Pancreas (tissue), 10 donors: ENCODE measurements around the gene TNPO3. TPM values are rescaled to one million over a fixed set of nuclear protein-coding genes. Genes with fewer than 3 reads are reported as not detected.

Experiments
- ATAC-seq, 4 donors: fragments of 200-7000 bp; cut with Tn5 transposase; one replicate each; pipeline versions ENCODE4 v1.8.0 to v1.9.1; 2020; ENCODE audit warnings: mild to moderate bottlenecking in 4 of 4, moderate library complexity in 4 of 4
- DNase-seq, 6 donors: peaks; one replicate each; pipeline ENCODE4 v3.0.0-alpha.2; 2020
- FAIRE-seq: peaks from 2 replicates; lab custom pipeline; 2012; peaks lifted over from hg19 to GRCh38; lab: Jason Lieb, UNC
- H3K27ac ChIP-seq, 4 donors: fragments of 200-600 bp; sonication (generic); 1 replicate in 3 of 4; 2 replicates in 1 of 4; pipeline versions ENCODE4 v1.5.0 to v1.8.0; 2020
- H3K27me3 ChIP-seq, 4 donors: fragments of 200-600 bp; one replicate each; pipeline ENCODE4 v1.8.0; 2021
- H3K36me3 ChIP-seq, 3 donors: fragments of 200-600 bp; sonication (generic) in 1 of 3; one replicate each; pipeline versions ENCODE4 v1.5.0 to v1.8.0; 2020 to 2021
- H3K4me1 ChIP-seq, 3 donors: fragments of 200-600 bp; one replicate each; pipeline ENCODE4 v1.8.0; 2021
- H3K4me3 ChIP-seq, 4 donors: fragments of 200-600 bp; sonication (generic) in 2 of 4; one replicate each; pipeline versions ENCODE4 v1.5.0 to v1.8.0; 2020 to 2021
- H3K9me3 ChIP-seq, 4 donors: fragments of 200-600 bp; one replicate each; pipeline ENCODE4 v1.8.0; 2021
- WGBS, 2 donors: extraction: QIAGEN DNeasy Blood & Tissue Kit; methylation state at CpG; one replicate each; pipeline ENCODE4 v1.1.7; 2013; 5-methylcytosine and 5-hydroxymethylcytosine counted together
- intact Hi-C, 3 donors: fragments of 100-400 bp; cut with DNase I; formaldehyde crosslinking; loops; one replicate each; pipeline versions ENCODE4 v1.11.1 to v1.14.2; 2022
- polyA plus RNA-seq, 2 donors: library from polyadenylated mRNA; stranded (reverse); fragments of 200-250 nt; gene quantifications; one replicate each; pipeline ENCODE4 v1.2.3, GENCODE V29; 2013
- total RNA-seq, 6 donors: library from RNA; stranded (reverse); fragmentation: NEBNext Ultra II Directional in 4 of 6; extraction: Animal tissue kit (Norgen Biotek cat#: 25700) in 4 of 6; gene quantifications; one replicate each; pipeline versions ENCODE4 v1.2.1 to v1.2.4, GENCODE V29; 2021 to 2023
- TF ChIP-seq, protein P1 (sequence below), 4 donors: fragments of 200-600 bp; sonication (generic) in 3 of 4; IDR thresholded peaks; one replicate each; pipeline versions ENCODE4 v1.5.0 to v1.8.0; 2021; ENCODE audit warnings: antibody characterized with exemption in 4 of 4
- donor health status: healthy with polysubstance abuse.
- donor health status: DM: no; HTN: no; CAD: no; lungs with moderate emphysema.
- donor health status: DM: no; HTN: no; CAD: no.
- donor health status: control.
- donor health status: control.
- donor health status: Bipolar disorder and iron deficiency.
- donor health status: DM: yes; HTN: yes; CAD: no.
- donor health status: DM: no; HTN: no; CAD: no.
- donor health status: DM: no; HTN: no; CAD: no.
- donor health status: DM: yes; HTN: yes; CAD: no.

TNPO3 gene
- total and polyA plus RNA-seq, 8 donors = 6.5 to 20.7 (median 14.6) TPM

DNA sequence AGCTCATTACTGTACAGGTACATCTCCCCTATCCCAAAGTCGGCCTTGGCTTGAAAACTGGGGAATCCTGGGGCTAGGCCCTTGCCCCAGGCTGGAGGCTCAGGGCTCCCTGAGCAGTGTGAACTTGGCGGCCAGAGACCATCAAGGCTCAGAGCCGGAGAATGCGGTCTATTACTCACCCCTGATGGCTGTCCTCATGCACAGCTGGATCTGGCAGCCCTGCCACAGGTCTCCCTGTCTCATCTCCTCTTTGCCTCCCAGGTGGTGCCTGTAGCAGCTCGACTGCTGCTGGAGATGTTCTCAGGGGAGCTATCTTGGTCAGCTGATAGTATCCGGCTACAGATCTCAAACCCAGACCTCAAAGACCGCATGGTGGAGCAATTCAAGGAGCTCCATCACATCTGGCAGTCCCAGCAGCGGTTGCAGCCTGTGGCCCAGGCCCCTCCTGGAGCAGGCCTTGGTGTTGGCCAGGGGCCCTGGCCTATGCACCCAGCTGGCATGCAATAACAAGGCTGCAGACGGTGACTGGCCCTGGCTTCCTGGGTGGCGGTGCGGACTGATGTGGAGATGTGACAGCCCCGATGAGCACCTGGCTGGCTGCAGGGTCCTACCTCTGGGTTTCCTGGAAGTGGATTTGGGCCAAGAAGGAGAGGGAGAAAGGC, 106.5 kb downstream of the TNPO3 start:
- no peaks in the 10 kb centered on the region for H3K27me3 ChIP-seq
- no peak overlapping the region for H3K4me3 ChIP-seq
- intact Hi-C loops = no loop called here
- TF ChIP-seq, protein P1, sequence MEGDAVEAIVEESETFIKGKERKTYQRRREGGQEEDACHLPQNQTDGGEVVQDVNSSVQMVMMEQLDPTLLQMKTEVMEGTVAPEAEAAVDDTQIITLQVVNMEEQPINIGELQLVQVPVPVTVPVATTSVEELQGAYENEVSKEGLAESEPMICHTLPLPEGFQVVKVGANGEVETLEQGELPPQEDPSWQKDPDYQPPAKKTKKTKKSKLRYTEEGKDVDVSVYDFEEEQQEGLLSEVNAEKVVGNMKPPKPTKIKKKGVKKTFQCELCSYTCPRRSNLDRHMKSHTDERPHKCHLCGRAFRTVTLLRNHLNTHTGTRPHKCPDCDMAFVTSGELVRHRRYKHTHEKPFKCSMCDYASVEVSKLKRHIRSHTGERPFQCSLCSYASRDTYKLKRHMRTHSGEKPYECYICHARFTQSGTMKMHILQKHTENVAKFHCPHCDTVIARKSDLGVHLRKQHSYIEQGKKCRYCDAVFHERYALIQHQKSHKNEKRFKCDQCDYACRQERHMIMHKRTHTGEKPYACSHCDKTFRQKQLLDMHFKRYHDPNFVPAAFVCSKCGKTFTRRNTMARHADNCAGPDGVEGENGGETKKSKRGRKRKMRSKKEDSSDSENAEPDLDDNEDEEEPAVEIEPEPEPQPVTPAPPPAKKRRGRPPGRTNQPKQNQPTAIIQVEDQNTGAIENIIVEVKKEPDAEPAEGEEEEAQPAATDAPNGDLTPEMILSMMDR (IDR thresholded peaks at IDR 0.05) = no peak
- no peak overlapping the region for H3K27ac ChIP-seq
- FAIRE-seq (no peak), ATAC-seq (peak in 2 of 4 donors; percentile 17 to 26), DNase-seq (peak in 1 of 6 donors; percentile 68)
- H3K4me1 ChIP-seq = no peaks in the 10 kb centered on the region
- no peaks in the 10 kb centered on the region for H3K9me3 ChIP-seq
- H3K36me3 ChIP-seq = peaks cover 0 to 4% (median 0%) of the 10 kb centered on the region in 3 donors
- 88 to 93% methylated on average over 12 of the region's 12 CpGs for WGBS, 2 donors

DNA sequence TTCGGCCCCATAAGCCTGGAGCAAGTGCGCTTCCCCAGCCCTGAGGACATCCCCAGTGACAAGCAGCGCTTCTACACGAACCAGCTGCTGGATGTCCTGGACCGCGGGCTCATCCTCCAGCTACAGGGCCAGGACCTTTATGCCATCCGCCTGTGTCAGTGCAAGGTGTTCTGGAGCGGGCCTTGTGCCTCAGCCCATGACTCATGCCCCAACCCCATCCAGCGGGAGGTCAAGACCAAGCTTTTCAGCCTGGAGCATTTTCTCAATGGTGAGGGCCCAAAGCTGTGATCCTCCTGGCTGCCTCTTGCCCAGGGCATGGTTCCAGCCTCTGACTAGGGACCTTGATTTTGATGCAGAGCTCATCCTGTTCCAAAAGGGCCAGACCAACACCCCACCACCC, 107.1 kb downstream of the TNPO3 start:
- ATAC-seq (no peak), DNase-seq (no peak), FAIRE-seq (no peak)
- WGBS, 2 donors = 88 to 93% methylated on average over 9 of the region's 9 CpGs
- TF ChIP-seq, protein P1 (IDR thresholded peaks at IDR 0.05) = no peak
- Histone ChIP-seq H3K27me3 (no peaks in the 10 kb centered on the region), H3K4me3 (no peak overlapping the region), H3K36me3 (peaks cover 0 to 4% (median 0%) of the 10 kb centered on the region in 3 donors), H3K9me3 (no peaks in the 10 kb centered on the region), H3K4me1 (no peaks in the 10 kb centered on the region), H3K27ac (no peak overlapping the region)
- intact Hi-C loops = no loop called here

DNA sequence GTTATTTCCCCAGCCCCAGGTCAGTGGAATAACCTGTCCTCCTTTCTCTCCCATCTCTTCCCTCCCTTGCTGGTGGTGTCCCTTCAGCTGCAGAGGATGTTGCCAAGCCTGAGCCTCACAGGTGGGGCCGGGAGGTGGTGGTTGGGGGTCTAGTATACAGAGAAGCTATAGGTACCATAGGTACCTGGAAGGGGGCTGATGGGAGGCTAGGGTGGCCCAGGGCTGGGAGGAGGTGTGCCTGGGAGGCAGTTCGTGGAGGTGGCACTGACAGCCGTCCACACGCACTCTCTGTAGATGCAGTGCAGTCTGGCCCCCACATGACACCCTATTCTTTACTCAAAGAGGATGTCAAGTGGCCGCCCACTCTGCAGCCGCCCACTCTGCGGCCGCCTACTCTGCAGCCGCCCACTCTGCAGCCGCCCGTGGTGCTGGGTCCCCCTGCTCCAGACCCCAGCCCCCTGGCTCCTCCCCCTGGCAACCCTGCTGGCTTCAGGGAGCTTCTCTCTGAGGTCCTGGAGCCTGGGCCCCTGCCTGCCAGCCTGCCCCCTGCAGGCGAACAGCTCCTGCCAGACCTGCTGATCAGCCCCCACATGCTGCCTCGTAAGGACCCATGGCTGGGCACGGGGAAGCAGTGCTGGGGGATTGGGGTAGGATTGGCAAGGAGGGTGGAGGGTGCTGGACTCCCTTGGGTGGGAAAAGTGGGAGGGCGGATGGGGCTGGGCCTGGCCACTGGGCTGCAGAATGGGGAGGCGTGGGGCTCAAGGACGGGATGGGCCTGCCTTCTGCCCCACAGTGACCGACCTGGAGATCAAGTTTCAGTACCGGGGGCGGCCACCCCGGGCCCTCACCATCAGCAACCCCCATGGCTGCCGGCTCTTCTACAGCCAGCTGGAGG, 107.7 kb downstream of the TNPO3 start:
- WGBS, 2 donors = 90 to 94% methylated on average over 16 to 22 of the region's 22 CpGs
- Histone ChIP-seq H3K27ac (no peak overlapping the region), H3K4me1 (no peaks in the 10 kb centered on the region), H3K9me3 (no peaks in the 10 kb centered on the region), H3K36me3 (peaks cover 0 to 4% (median 0%) of the 10 kb centered on the region in 3 donors), H3K4me3 (no peak overlapping the region), H3K27me3 (no peaks in the 10 kb centered on the region)
- intact Hi-C loops = no loop called here
- FAIRE-seq (no peak), DNase-seq (peak in 2 of 6 donors; percentile 51 to 68), ATAC-seq (no peak)
- TF ChIP-seq, protein P1 (IDR thresholded peaks at IDR 0.05) = no peak

DNA sequence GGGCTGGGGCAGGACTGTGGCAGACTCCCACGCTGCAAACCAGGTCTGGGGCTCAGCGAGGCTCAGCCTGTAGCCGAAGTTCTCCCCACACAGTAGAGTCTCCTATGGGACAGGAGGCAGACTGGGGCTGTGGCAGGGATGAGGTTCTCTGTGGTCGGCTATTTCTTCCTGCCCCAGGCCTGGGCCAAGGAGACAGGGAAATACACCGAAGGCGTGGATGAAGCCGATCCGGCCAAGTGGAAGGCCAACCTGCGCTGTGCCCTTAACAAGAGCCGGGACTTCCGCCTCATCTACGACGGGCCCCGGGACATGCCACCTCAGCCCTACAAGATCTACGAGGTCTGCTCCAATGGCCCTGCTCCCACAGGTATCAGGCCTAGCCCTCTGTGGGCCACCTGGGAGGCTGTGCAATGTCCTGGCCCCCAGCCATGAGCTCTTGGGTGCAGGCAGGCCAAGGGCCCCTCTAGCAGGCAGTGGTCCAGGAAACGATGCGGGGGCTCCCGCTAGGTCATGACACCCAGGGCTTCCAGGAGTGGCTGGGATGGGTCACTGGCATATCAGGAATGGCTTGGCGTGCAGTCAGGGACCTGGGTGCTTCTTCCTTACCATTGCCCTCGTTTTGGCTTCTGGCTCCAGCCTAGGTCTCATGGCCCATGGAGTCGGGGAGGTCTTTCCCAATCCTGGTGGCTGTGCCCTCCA, 109.1 kb downstream of the TNPO3 start:
- no peaks in the 10 kb centered on the region for H3K27me3 ChIP-seq
- intact Hi-C loops = no loop called here
- no peaks in the 10 kb centered on the region for H3K4me1 ChIP-seq
- H3K36me3 ChIP-seq = peaks cover 0 to 4% (median 0%) of the 10 kb centered on the region in 3 donors
- DNase-seq = peak in 1 of 6 donors; percentile 68
- H3K27ac ChIP-seq = no peak overlapping the region
- ATAC-seq = no peak
- TF ChIP-seq, protein P1 (IDR thresholded peaks at IDR 0.05) = no peak
- 87 to 91% methylated on average over 21 of the region's 21 CpGs for WGBS, 2 donors
- H3K9me3 ChIP-seq = no peaks in the 10 kb centered on the region
- H3K4me3 ChIP-seq = no peak overlapping the region
- no peak for FAIRE-seq
